Stimulated activated CD4-positive, alpha-beta T cell treated with anti-CD3 and anti-CD28 coated beads, Interleukin-4, amount 100 ng/mL, for 1 hour (primary cell): ENCODE results near the gene C11orf65.
"Not testable (repeated sequence)": the region's sequence is repeated elsewhere in the genome, so short reads cannot be mapped to it uniquely, and the experiment has no call there.

Source experiments
- DNase-seq: peaks from one replicate; pipeline ENCODE4 v3.0.0-alpha.2; 2020

Gene C11orf65

GRCh38 chr11:108468478-108468864 is 1.1 kb upstream of the C11orf65 start:
- no peak for DNase-seq

GRCh38 chr11:108466405-108466804 is 924 bp downstream of the C11orf65 start:
- no peak for DNase-seq

GRCh38 chr11:108453207-108453835 is 14.0 kb downstream of the C11orf65 start:
- DNase-seq: no peak

GRCh38 chr11:108441445-108441844 is 25.9 kb downstream of the C11orf65 start:
- not testable (repeated sequence) for DNase-seq

- DNase-seq: no peak
Observed at GRCh38 chr11:108436594-108436993, 30.7 kb downstream of the C11orf65 start.

- no peak for DNase-seq
Observed at GRCh38 chr11:108435066-108435465, 32.3 kb downstream of the C11orf65 start.

GRCh38 chr11:108432783-108433182 is 34.5 kb downstream of the C11orf65 start:
- no peak for DNase-seq

- no peak for DNase-seq
Observed at GRCh38 chr11:108431997-108432396, 35.3 kb downstream of the C11orf65 start.

- DNase-seq: no peak
Observed at GRCh38 chr11:108431370-108431769, 36.0 kb downstream of the C11orf65 start.

- DNase-seq: peak; percentile 20
Observed at GRCh38 chr11:108417551-108417950, 49.8 kb downstream of the C11orf65 start.

GRCh38 chr11:108414958-108415357 is 52.4 kb downstream of the C11orf65 start:
- DNase-seq: no peak

GRCh38 chr11:108405706-108406105 is 61.6 kb downstream of the C11orf65 start:
- DNase-seq: no peak

GRCh38 chr11:108403052-108403451 is 64.3 kb downstream of the C11orf65 start:
- DNase-seq: no peak

GRCh38 chr11:108402241-108402640 is 65.1 kb downstream of the C11orf65 start:
- DNase-seq: no peak

- no peak for DNase-seq
Observed at GRCh38 chr11:108398439-108398838, 68.9 kb downstream of the C11orf65 start.

GRCh38 chr11:108396672-108397071 is 70.7 kb downstream of the C11orf65 start:
- DNase-seq: not testable (repeated sequence)

GRCh38 chr11:108394744-108395284 is 72.5 kb downstream of the C11orf65 start:
- DNase-seq: no peak

GRCh38 chr11:108393046-108393445 is 74.3 kb downstream of the C11orf65 start:
- DNase-seq: no peak

- DNase-seq: no peak
Observed at GRCh38 chr11:108392353-108392752, 75.0 kb downstream of the C11orf65 start.

- no peak for DNase-seq
Observed at GRCh38 chr11:108388576-108388975, 78.8 kb downstream of the C11orf65 start.

- not testable (repeated sequence) for DNase-seq
Observed at GRCh38 chr11:108373505-108373904, 93.8 kb downstream of the C11orf65 start.

- no peak for DNase-seq
Observed at GRCh38 chr11:108370990-108371389, 96.3 kb downstream of the C11orf65 start.

- no peak for DNase-seq
Observed at GRCh38 chr11:108370315-108370714, 97.0 kb downstream of the C11orf65 start.

- no peak for DNase-seq
Observed at GRCh38 chr11:108369064-108369463, 98.3 kb downstream of the C11orf65 start.

- DNase-seq: no peak
Observed at GRCh38 chr11:108368134-108368533, 99.2 kb downstream of the C11orf65 start.
